Measurements from ENCODE around the gene SUN5. TPM values are rescaled to one million over a fixed set of nuclear protein-coding genes. Genes with fewer than 3 reads are reported as not detected.
"Not testable (repeated sequence)": the region's sequence is repeated elsewhere in the genome, so short reads cannot be mapped to it uniquely, and the experiment has no call there.

Gene SUN5
- total RNA-seq, 1 experiment from 2014 or later = not detected

DNA sequence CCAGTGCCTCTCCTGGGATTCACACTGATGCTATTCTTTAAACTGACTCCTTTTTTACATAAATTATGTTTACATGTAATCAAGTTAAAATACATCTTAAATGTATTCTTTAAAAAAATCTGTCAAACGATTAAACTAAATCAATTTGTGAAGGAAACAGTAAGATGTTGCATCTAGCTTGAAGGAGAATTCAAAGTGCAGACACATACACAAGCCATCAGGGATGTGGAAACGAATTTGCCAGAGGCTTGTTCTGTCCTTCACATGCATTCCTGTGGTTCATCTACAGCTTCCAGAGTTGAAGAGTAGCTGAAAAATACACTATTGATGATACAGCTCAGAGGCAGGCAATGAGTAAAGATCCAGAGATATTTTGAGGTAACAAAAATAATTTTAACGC, 42.2 kb upstream of the SUN5 start:
- no peaks in the 10 kb centered on the region for H3K36me3 ChIP-seq (ENCODE audit: low read depth)
- H3K27me3 ChIP-seq (ENCODE audit: insufficient read depth, low read depth) = peaks cover 55% of the 10 kb centered on the region
- POLR2A ChIA-PET (ENCODE audit: unreplicated experiment) = no interaction called here
- H3K4me3 ChIP-seq = no peak overlapping the region
- H2AFZ ChIP-seq = no peak overlapping the region
- no TSS peak for BruUV-seq (replicated peaks)
- TF ChIP-seq, protein P1, sequence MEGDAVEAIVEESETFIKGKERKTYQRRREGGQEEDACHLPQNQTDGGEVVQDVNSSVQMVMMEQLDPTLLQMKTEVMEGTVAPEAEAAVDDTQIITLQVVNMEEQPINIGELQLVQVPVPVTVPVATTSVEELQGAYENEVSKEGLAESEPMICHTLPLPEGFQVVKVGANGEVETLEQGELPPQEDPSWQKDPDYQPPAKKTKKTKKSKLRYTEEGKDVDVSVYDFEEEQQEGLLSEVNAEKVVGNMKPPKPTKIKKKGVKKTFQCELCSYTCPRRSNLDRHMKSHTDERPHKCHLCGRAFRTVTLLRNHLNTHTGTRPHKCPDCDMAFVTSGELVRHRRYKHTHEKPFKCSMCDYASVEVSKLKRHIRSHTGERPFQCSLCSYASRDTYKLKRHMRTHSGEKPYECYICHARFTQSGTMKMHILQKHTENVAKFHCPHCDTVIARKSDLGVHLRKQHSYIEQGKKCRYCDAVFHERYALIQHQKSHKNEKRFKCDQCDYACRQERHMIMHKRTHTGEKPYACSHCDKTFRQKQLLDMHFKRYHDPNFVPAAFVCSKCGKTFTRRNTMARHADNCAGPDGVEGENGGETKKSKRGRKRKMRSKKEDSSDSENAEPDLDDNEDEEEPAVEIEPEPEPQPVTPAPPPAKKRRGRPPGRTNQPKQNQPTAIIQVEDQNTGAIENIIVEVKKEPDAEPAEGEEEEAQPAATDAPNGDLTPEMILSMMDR (conservative IDR thresholded peaks at IDR 0.05) = no peak
- no peak for TF ChIP-seq EZH2 (IDR thresholded peaks at IDR 0.05; ENCODE audit: low read depth)
- no peaks in the 10 kb centered on the region for H3F3A ChIP-seq (ENCODE audit: insufficient read depth, low read depth)
- H3K9me3 ChIP-seq (ENCODE audit: insufficient read depth, low read depth) = peaks cover 9% of the 10 kb centered on the region; the same call in 1 of the 2 replicates
- no peak overlapping the region for H3K27ac ChIP-seq
- no peaks in the 10 kb centered on the region for H3K4me1 ChIP-seq (replicated peaks; ENCODE audit: insufficient read depth)
- CTCF ChIA-PET = no interaction called here
- no peak for DNase-seq
- intact Hi-C loops (cut with micrococcal nuclease; ENCODE audit: unreplicated experiment) = no loop called here
- H3K4me2 ChIP-seq = no peak overlapping the region
- no peaks in the 10 kb centered on the region for H3K79me2 ChIP-seq (ENCODE audit: low read depth)
- H3K9me2 ChIP-seq (ENCODE audit: insufficient read depth) = no peaks in the 10 kb centered on the region
- no peaks in the 10 kb centered on the region for H4K20me1 ChIP-seq (ENCODE audit: insufficient read depth)

DNA sequence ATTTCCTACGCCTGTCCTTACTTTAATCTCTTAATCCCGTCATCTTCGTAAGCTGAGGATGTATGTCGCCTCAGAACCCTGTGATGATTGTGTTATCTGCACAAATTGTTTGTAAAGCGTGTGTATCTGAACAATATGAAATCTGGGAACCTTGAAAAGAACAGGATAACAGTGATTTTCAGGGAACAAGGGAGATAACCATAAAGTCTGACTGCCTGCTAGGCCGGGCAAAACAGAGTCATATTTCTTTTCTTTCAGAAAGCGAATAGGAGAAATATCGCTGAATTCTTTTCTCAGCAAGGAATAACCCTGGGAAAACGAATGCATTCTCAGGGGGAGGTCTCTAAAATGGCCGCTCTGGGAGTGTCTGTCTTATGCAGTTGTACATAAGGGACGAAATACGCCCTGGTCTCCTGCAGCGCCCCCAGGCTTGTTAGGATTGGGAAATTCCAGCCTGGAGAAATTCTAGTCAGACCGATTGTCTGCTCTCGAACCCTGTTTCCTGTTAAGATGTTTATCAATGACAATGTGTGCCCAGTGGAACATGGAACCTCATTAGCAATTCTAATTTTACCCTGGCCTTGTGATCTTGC, 41.0 kb upstream of the SUN5 start:
- H3K79me2 ChIP-seq (ENCODE audit: low read depth); intact Hi-C loops (cut with micrococcal nuclease; ENCODE audit: unreplicated experiment); CTCF ChIA-PET; BruUV-seq (replicated peaks); H3K4me3 ChIP-seq; H2AFZ ChIP-seq; H3K9me2 ChIP-seq (ENCODE audit: insufficient read depth); H4K20me1 ChIP-seq (ENCODE audit: insufficient read depth); H3F3A ChIP-seq (ENCODE audit: insufficient read depth, low read depth); H3K4me1 ChIP-seq (replicated peaks; ENCODE audit: insufficient read depth); H3K9me3 ChIP-seq (ENCODE audit: insufficient read depth, low read depth); DNase-seq; POLR2A ChIA-PET (ENCODE audit: unreplicated experiment); H3K27ac ChIP-seq; H3K36me3 ChIP-seq (ENCODE audit: low read depth); H3K4me2 ChIP-seq: not testable (repeated sequence)
- peaks cover 65% of the 10 kb centered on the region for H3K27me3 ChIP-seq (ENCODE audit: insufficient read depth, low read depth)

DNA sequence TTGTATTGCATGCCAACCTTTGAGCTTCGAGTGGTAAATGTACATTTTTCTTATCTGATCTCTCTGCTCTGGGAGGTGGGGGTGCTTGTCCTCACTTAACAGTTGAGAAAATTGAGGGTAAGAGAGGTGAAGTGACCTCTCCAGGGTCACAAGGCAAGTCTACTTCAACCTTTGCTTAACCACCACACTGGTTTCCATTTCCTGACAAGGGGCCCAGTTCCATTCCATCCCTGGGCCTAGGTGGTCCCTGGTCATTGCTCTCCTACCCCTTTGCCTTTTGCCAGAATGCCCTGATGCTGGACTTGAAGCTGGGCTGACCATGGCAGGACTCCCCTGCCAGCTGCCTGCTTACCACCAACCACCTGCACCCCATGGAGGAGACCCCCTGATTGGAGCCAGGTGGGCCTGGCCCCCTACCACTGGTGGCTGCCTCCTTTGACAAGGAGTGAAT, 39.5 kb upstream of the SUN5 start:
- DNase-seq = no peak
- Histone ChIP-seq H3K9me2 (ENCODE audit: insufficient read depth) (no peaks in the 10 kb centered on the region), H3K36me3 (ENCODE audit: low read depth) (no peaks in the 10 kb centered on the region), H3K27me3 (ENCODE audit: insufficient read depth, low read depth) (peaks cover 79% of the 10 kb centered on the region), H2AFZ (no peak overlapping the region), H4K20me1 (ENCODE audit: insufficient read depth) (no peaks in the 10 kb centered on the region), H3K4me2 (no peak overlapping the region), H3F3A (ENCODE audit: insufficient read depth, low read depth) (no peaks in the 10 kb centered on the region), H3K27ac (no peak overlapping the region), H3K4me3 (no peak overlapping the region), H3K9me3 (ENCODE audit: insufficient read depth, low read depth) (peaks cover 9% of the 10 kb centered on the region; the same call in 1 of the 2 replicates), H3K4me1 (replicated peaks; ENCODE audit: insufficient read depth) (no peaks in the 10 kb centered on the region), H3K79me2 (ENCODE audit: low read depth) (no peaks in the 10 kb centered on the region)
- TF ChIP-seq EZH2 (IDR thresholded peaks at IDR 0.05; ENCODE audit: low read depth) = no peak
- TF ChIP-seq, protein P1 (conservative IDR thresholded peaks at IDR 0.05) = no peak
- POLR2A ChIA-PET (ENCODE audit: unreplicated experiment) = no interaction called here
- CTCF ChIA-PET = no interaction called here
- no TSS peak for BruUV-seq (replicated peaks)
- intact Hi-C loops (cut with micrococcal nuclease; ENCODE audit: unreplicated experiment) = no loop called here

Data from PC-9 (cell line).